Gastrocnemius medialis (tissue), 4 donors: ENCODE data around the gene CNIH4.

Experiments
- POLR2A ChIP-seq, 2 donors: fragments of 450-650 bp; IDR thresholded peaks; one replicate each; pipeline ENCODE4 v1.6.1; 2017; ENCODE audit warnings: antibody characterized with exemption in 2 of 2, mild to moderate bottlenecking in 2 of 2, moderate library complexity in 2 of 2
- TF ChIP-seq, protein P1 (sequence below), 5 experiments: fragments of 450-650 bp in 3 of 5; fragments of 200-600 bp in 2 of 5; sonication (generic) in 2 of 5; IDR thresholded peaks in 4 of 5; conservative IDR thresholded peaks in 1 of 5; 1 replicate in 4 of 5; 2 replicates in 1 of 5; pipeline ENCODE4 v1.5.1; 2016 to 2019; ENCODE audit warnings: antibody characterized with exemption in 5 of 5, mild to moderate bottlenecking in 3 of 5, moderate library complexity in 3 of 5

GRCh38 chr1:224317383-224318045 lies 39.2 kb upstream of the CNIH4 start:
- TF ChIP-seq POLR2A (IDR thresholded peaks at IDR 0.05): no peak
- TF ChIP-seq, protein P1, sequence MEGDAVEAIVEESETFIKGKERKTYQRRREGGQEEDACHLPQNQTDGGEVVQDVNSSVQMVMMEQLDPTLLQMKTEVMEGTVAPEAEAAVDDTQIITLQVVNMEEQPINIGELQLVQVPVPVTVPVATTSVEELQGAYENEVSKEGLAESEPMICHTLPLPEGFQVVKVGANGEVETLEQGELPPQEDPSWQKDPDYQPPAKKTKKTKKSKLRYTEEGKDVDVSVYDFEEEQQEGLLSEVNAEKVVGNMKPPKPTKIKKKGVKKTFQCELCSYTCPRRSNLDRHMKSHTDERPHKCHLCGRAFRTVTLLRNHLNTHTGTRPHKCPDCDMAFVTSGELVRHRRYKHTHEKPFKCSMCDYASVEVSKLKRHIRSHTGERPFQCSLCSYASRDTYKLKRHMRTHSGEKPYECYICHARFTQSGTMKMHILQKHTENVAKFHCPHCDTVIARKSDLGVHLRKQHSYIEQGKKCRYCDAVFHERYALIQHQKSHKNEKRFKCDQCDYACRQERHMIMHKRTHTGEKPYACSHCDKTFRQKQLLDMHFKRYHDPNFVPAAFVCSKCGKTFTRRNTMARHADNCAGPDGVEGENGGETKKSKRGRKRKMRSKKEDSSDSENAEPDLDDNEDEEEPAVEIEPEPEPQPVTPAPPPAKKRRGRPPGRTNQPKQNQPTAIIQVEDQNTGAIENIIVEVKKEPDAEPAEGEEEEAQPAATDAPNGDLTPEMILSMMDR (IDR thresholded peaks at IDR 0.05 in 4 of 5, conservative IDR thresholded peaks at IDR 0.05 in 1 of 5): no peak
